ENCODE measurements around the gene BTNL9.
"Not testable (repeated sequence)": the region's sequence is repeated elsewhere in the genome, so short reads cannot be mapped to it uniquely, and the experiment has no call there.

BTNL9 gene

GRCh38 chr5:181008136-181008535 lies 31.9 kb upstream of the BTNL9 start:
- no peaks in the 10 kb centered on the region for H4K20me1 ChIP-seq (ENCODE audit: low read depth, low read length)
- H3K9me2 ChIP-seq (replicated peaks; ENCODE audit: insufficient read depth, low read length) = no peaks in the 10 kb centered on the region
- H3F3A ChIP-seq (ENCODE audit: insufficient read depth) = no peaks in the 10 kb centered on the region
- TF ChIP-seq CTCF (IDR thresholded peaks at IDR 0.05; ENCODE audit: insufficient read depth, low read length, poor library complexity, severe bottlenecking) (no peak), EZH2phosphoT487 (conservative IDR thresholded peaks at IDR 0.05; ENCODE audit: low read length) (no peak)
- H3K27ac ChIP-seq (ENCODE audit: low read depth, low read length) = no peak overlapping the region
- H3K79me2 ChIP-seq (ENCODE audit: insufficient read depth, low read length) = no peaks in the 10 kb centered on the region
- no peak overlapping the region for H2AFZ ChIP-seq (ENCODE audit: low read depth, low read length, severe bottlenecking)
- no peak overlapping the region for H3K9ac ChIP-seq (ENCODE audit: low read length)
- no peak overlapping the region for H3K4me2 ChIP-seq (ENCODE audit: low read depth, low read length, poor library complexity, severe bottlenecking)
- H3K9me3 ChIP-seq (ENCODE audit: insufficient read depth, low read length) = no peaks in the 10 kb centered on the region
- no peak overlapping the region for H3K4me3 ChIP-seq (ENCODE audit: insufficient read depth, low read length, poor library complexity, severe bottlenecking)
- H3K36me3 ChIP-seq (ENCODE audit: low read length) = no peaks in the 10 kb centered on the region
- no peaks in the 10 kb centered on the region for H3K27me3 ChIP-seq (ENCODE audit: low read length)

- not testable (repeated sequence) for H3K9me3 ChIP-seq (ENCODE audit: insufficient read depth, low read length); H3F3A ChIP-seq (ENCODE audit: insufficient read depth); H4K20me1 ChIP-seq (ENCODE audit: low read depth, low read length); H3K9me2 ChIP-seq (replicated peaks; ENCODE audit: insufficient read depth, low read length); H3K27me3 ChIP-seq (ENCODE audit: low read length); H3K27ac ChIP-seq (ENCODE audit: low read depth, low read length); H3K4me3 ChIP-seq (ENCODE audit: insufficient read depth, low read length, poor library complexity, severe bottlenecking); H2AFZ ChIP-seq (ENCODE audit: low read depth, low read length, severe bottlenecking); H3K9ac ChIP-seq (ENCODE audit: low read length); H3K4me2 ChIP-seq (ENCODE audit: low read depth, low read length, poor library complexity, severe bottlenecking); H3K36me3 ChIP-seq (ENCODE audit: low read length); H3K79me2 ChIP-seq (ENCODE audit: insufficient read depth, low read length)
Observed at GRCh38 chr5:181010018-181010417, 30.0 kb upstream of the BTNL9 start.

GRCh38 chr5:181014654-181015053 lies 25.4 kb upstream of the BTNL9 start:
- H3K79me2 ChIP-seq (ENCODE audit: insufficient read depth, low read length); H3K4me3 ChIP-seq (ENCODE audit: insufficient read depth, low read length, poor library complexity, severe bottlenecking); H3K9me2 ChIP-seq (replicated peaks; ENCODE audit: insufficient read depth, low read length); H4K20me1 ChIP-seq (ENCODE audit: low read depth, low read length); H3K36me3 ChIP-seq (ENCODE audit: low read length); H2AFZ ChIP-seq (ENCODE audit: low read depth, low read length, severe bottlenecking); H3K27me3 ChIP-seq (ENCODE audit: low read length); H3K9ac ChIP-seq (ENCODE audit: low read length); H3K4me2 ChIP-seq (ENCODE audit: low read depth, low read length, poor library complexity, severe bottlenecking); H3K9me3 ChIP-seq (ENCODE audit: insufficient read depth, low read length); H3K27ac ChIP-seq (ENCODE audit: low read depth, low read length); H3F3A ChIP-seq (ENCODE audit: insufficient read depth): not testable (repeated sequence)

GRCh38 chr5:181017448-181017847 lies 22.6 kb upstream of the BTNL9 start:
- H3F3A ChIP-seq (ENCODE audit: insufficient read depth); H3K79me2 ChIP-seq (ENCODE audit: insufficient read depth, low read length); H4K20me1 ChIP-seq (ENCODE audit: low read depth, low read length); H3K9ac ChIP-seq (ENCODE audit: low read length); H3K27ac ChIP-seq (ENCODE audit: low read depth, low read length); H3K36me3 ChIP-seq (ENCODE audit: low read length); H3K4me3 ChIP-seq (ENCODE audit: insufficient read depth, low read length, poor library complexity, severe bottlenecking); H3K4me2 ChIP-seq (ENCODE audit: low read depth, low read length, poor library complexity, severe bottlenecking); H3K9me2 ChIP-seq (replicated peaks; ENCODE audit: insufficient read depth, low read length); H3K27me3 ChIP-seq (ENCODE audit: low read length); H2AFZ ChIP-seq (ENCODE audit: low read depth, low read length, severe bottlenecking): not testable (repeated sequence)
- H3K9me3 ChIP-seq (ENCODE audit: insufficient read depth, low read length) = peaks cover 13% of the 10 kb centered on the region; the same call in 1 of the 2 replicates

- H3K79me2 ChIP-seq (ENCODE audit: insufficient read depth, low read length) = no peaks in the 10 kb centered on the region
- H4K20me1 ChIP-seq (ENCODE audit: low read depth, low read length) = no peaks in the 10 kb centered on the region
- H3F3A ChIP-seq (ENCODE audit: insufficient read depth) = no peaks in the 10 kb centered on the region
- no peaks in the 10 kb centered on the region for H3K36me3 ChIP-seq (ENCODE audit: low read length)
- H3K27me3 ChIP-seq (ENCODE audit: low read length) = no peaks in the 10 kb centered on the region
- no peak overlapping the region for H3K9ac ChIP-seq (ENCODE audit: low read length)
- peaks cover 17% of the 10 kb centered on the region; the same call in 1 of the 2 replicates for H3K9me3 ChIP-seq (ENCODE audit: insufficient read depth, low read length)
- no peak overlapping the region for H3K4me3 ChIP-seq (ENCODE audit: insufficient read depth, low read length, poor library complexity, severe bottlenecking)
- no peak overlapping the region for H3K27ac ChIP-seq (ENCODE audit: low read depth, low read length)
- TF ChIP-seq EZH2phosphoT487 (conservative IDR thresholded peaks at IDR 0.05; ENCODE audit: low read length) = no peak
- TF ChIP-seq CTCF (IDR thresholded peaks at IDR 0.05; ENCODE audit: insufficient read depth, low read length, poor library complexity, severe bottlenecking) = no peak
- H2AFZ ChIP-seq (ENCODE audit: low read depth, low read length, severe bottlenecking) = no peak overlapping the region
- H3K4me2 ChIP-seq (ENCODE audit: low read depth, low read length, poor library complexity, severe bottlenecking) = no peak overlapping the region
- H3K9me2 ChIP-seq (replicated peaks; ENCODE audit: insufficient read depth, low read length) = no peaks in the 10 kb centered on the region
Observed at GRCh38 chr5:181020688-181021087, 19.4 kb upstream of the BTNL9 start.
